HEK293 (cell line): ENCODE data around the gene SPRY1.

ENCODE experiments used
- CTCF ChIA-PET: fragments of 350-600 bp; formaldehyde crosslinking; extraction: SDS; loops from one replicate; lab custom pipeline; 2021; ENCODE audit warnings: antibody characterized with exemption; lab: Yijun Ruan, JAX
- POLR2A ChIA-PET: fragments of 300-600 bp; formaldehyde crosslinking; extraction: SDS; loops from one replicate; lab custom pipeline; 2020; ENCODE audit warnings: antibody characterized with exemption, inconsistent platforms; lab: Yijun Ruan, JAX
- H3K27ac ChIP-seq: fragments of 200-500 bp; sonication (Bioruptor generic); 2 replicates; pipeline ENCODE4 v1.5.1; 2014; ENCODE audit warnings: low read depth, low read length, control low read depth, inconsistent platforms; ENCODE audit errors: extremely low read depth
- H3K36me3 ChIP-seq, 2 experiments: fragments of 200-500 bp in 1 of 2; sonication (Bioruptor generic) in 1 of 2; 1 replicate in 1 of 2; 2 replicates in 1 of 2; pipeline ENCODE4 v1.5.1; 2014 to 2017; ENCODE audit warnings: inconsistent platforms in 2 of 2, low read length in 2 of 2; ENCODE audit not compliant: control insufficient read depth in 2 of 2, insufficient read depth in 1 of 2
- H3K4me1 ChIP-seq: fragments of 200-500 bp; sonication (Bioruptor generic); 2 replicates; pipeline ENCODE4 v1.5.1; 2014; ENCODE audit warnings: mild to moderate bottlenecking, low read length, inconsistent platforms; ENCODE audit not compliant: control insufficient read depth, insufficient read depth
- H3K4me3 ChIP-seq: 2 replicates; pipeline ENCODE4 v1.5.1; 2011; ENCODE audit warnings: low read depth, mild to moderate bottlenecking, control low read depth, low read length, moderate library complexity
- H3K9me3 ChIP-seq: fragments of 200-500 bp; sonication (Bioruptor generic); 2 replicates; pipeline ENCODE4 v1.5.1; 2014; ENCODE audit warnings: low read depth, low read length, inconsistent platforms; ENCODE audit not compliant: control insufficient read depth, insufficient read depth
- FEZF1 ChIP-seq: fragments of 450-650 bp; formaldehyde crosslinking; IDR thresholded peaks from 2 replicates; pipeline ENCODE4 v1.5.1; 2016; ENCODE audit warnings: missing biosample characterization, missing genetic modification characterization
- HOXA7 ChIP-seq: sonication (generic); formaldehyde crosslinking; IDR thresholded peaks from 2 replicates; pipeline ENCODE4 v1.8.1; 2022; ENCODE audit warnings: missing genetic modification reagents, borderline replicate concordance
- KLF16 ChIP-seq: fragments of 450-650 bp; formaldehyde crosslinking; IDR thresholded peaks from 2 replicates; pipeline ENCODE4 v1.5.1; 2017; ENCODE audit warnings: missing biosample characterization, missing genetic modification characterization
- REPIN1 ChIP-seq: fragments of 450-650 bp; formaldehyde crosslinking; IDR thresholded peaks from 2 replicates; pipeline ENCODE4 v1.5.1; 2017; ENCODE audit warnings: missing biosample characterization, missing genetic modification characterization, low read depth
- SCRT1 ChIP-seq: fragments of 450-650 bp; formaldehyde crosslinking; IDR thresholded peaks from 2 replicates; pipeline ENCODE4 v1.5.1; 2016; ENCODE audit warnings: missing biosample characterization, missing genetic modification characterization, borderline replicate concordance
- SP7 ChIP-seq: fragments of 450-650 bp; formaldehyde crosslinking; IDR thresholded peaks from 2 replicates; pipeline ENCODE4 v1.5.1; 2016; ENCODE audit warnings: missing biosample characterization, missing genetic modification characterization
- ZFP37 ChIP-seq: fragments of 450-650 bp; formaldehyde crosslinking; IDR thresholded peaks from 2 replicates; pipeline ENCODE4 v1.5.1; 2016; ENCODE audit warnings: missing biosample characterization, missing genetic modification characterization
- ZIC2 ChIP-seq: fragments of 450-650 bp; formaldehyde crosslinking; IDR thresholded peaks from 2 replicates; pipeline ENCODE4 v1.5.1; 2016; ENCODE audit warnings: missing biosample characterization, missing genetic modification characterization
- ZNF16 ChIP-seq: fragments of 450-650 bp; formaldehyde crosslinking; IDR thresholded peaks from 2 replicates; pipeline ENCODE4 v1.5.1; 2016; ENCODE audit warnings: low read depth, missing biosample characterization, missing genetic modification characterization
- ZNF202 ChIP-seq: fragments of 450-650 bp; formaldehyde crosslinking; IDR thresholded peaks from 2 replicates; pipeline ENCODE4 v1.5.1; 2016; ENCODE audit warnings: missing biosample characterization, missing genetic modification characterization, borderline replicate concordance
- ZNF354C ChIP-seq: fragments of 450-650 bp; formaldehyde crosslinking; IDR thresholded peaks from 2 replicates; pipeline ENCODE4 v1.5.1; 2016; ENCODE audit warnings: missing biosample characterization, missing genetic modification characterization, low read depth, borderline replicate concordance
- ZNF391 ChIP-seq: fragments of 450-650 bp; formaldehyde crosslinking; IDR thresholded peaks from 2 replicates; pipeline ENCODE4 v1.5.1; 2016; ENCODE audit warnings: low read depth, missing biosample characterization, missing genetic modification characterization, borderline replicate concordance
- ZNF560 ChIP-seq: fragments of 450-650 bp; formaldehyde crosslinking; IDR thresholded peaks from 2 replicates; pipeline ENCODE4 v1.5.1; 2017; ENCODE audit warnings: missing biosample characterization, missing genetic modification characterization, borderline replicate concordance
- ZNF76 ChIP-seq: fragments of 450-650 bp; formaldehyde crosslinking; IDR thresholded peaks from 2 replicates; pipeline ENCODE4; 2016; ENCODE audit warnings: low read depth, missing biosample characterization, missing genetic modification characterization, borderline replicate concordance
- ZNF777 ChIP-seq: fragments of 450-650 bp; formaldehyde crosslinking; IDR thresholded peaks from 2 replicates; pipeline ENCODE4 v1.5.1; 2017; ENCODE audit warnings: missing biosample characterization, missing genetic modification characterization, borderline replicate concordance
- ZNF791 ChIP-seq: fragments of 450-650 bp; formaldehyde crosslinking; IDR thresholded peaks from 2 replicates; pipeline ENCODE4 v1.5.1; 2016; ENCODE audit warnings: missing biosample characterization, missing genetic modification characterization
- ZNF837 ChIP-seq: fragments of 450-650 bp; formaldehyde crosslinking; IDR thresholded peaks from 2 replicates; pipeline ENCODE4 v1.5.1; 2016; ENCODE audit warnings: missing biosample characterization, missing genetic modification characterization
- TF ChIP-seq, protein P1 (sequence below): fragments of 450-650 bp; formaldehyde crosslinking; IDR thresholded peaks from 2 replicates; pipeline ENCODE4; 2016; ENCODE audit warnings: missing biosample characterization, missing genetic modification characterization
- TF ChIP-seq, protein P2 (sequence below): fragments of 450-650 bp; formaldehyde crosslinking; IDR thresholded peaks from 2 replicates; pipeline ENCODE4 v1.5.1; 2016; ENCODE audit warnings: missing biosample characterization, missing genetic modification characterization
- TF ChIP-seq, protein P3 (sequence below): fragments of 450-650 bp; formaldehyde crosslinking; IDR thresholded peaks from 2 replicates; pipeline ENCODE4 v1.5.1; 2017; ENCODE audit warnings: missing biosample characterization, missing genetic modification characterization

Gene SPRY1

DNA sequence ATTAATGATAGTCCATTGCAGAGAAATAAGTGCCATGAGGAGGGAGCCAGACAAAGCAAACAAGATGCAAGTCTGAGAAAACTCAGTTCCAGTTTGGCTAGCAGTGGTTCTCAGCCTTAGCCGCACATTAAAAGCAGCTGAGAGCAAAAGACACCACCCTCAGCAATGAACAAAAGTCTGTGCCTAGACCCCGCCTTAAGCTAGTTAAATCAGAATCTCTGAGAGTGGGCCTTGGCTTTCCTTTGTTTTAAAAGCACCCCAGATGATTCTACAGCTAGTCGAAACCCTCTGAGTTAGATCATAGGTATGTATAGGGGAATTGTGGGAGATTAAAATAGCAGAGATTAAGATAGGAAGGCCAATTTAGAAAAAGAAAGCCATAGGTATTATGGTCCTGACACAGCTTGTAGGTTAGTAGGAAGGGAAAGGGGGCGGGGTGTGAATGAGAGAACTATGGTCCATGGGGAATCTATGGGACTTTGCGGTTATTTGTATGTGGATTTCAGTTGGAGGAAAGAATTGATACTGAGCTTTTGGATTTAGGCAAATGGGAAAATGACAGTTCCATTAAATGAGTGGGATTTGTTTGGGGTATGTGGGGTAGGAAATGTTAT lies 12.0 kb downstream of the SPRY1 start:
- Histone ChIP-seq H3K4me1 (0 out of 2 replicates have a peak, but pooled peaks cover 6% of the 10 kb centered on the region), H3K27ac (no peak overlapping the region), H3K36me3 (peaks cover 5 to 10% of the 10 kb centered on the region in 2 experiments; a peak in 2 of 3 replicates), H3K9me3 (no peaks in the 10 kb centered on the region), H3K4me3 (no peak overlapping the region)
- POLR2A ChIA-PET: no interaction called here
- CTCF ChIA-PET: no interaction called here
- TF ChIP-seq FEZF1 (tag by site-specific recombination): no peak
- no peak for TF ChIP-seq ZNF777 (tag by site-specific recombination)
- TF ChIP-seq REPIN1 (tag by site-specific recombination): no peak
- no peak for TF ChIP-seq ZNF391 (tag by site-specific recombination)
- TF ChIP-seq SP7: no peak
- TF ChIP-seq ZNF16 (tag by site-specific recombination): no peak
- TF ChIP-seq ZNF791 (tag by site-specific recombination): no peak
- TF ChIP-seq, protein P1, sequence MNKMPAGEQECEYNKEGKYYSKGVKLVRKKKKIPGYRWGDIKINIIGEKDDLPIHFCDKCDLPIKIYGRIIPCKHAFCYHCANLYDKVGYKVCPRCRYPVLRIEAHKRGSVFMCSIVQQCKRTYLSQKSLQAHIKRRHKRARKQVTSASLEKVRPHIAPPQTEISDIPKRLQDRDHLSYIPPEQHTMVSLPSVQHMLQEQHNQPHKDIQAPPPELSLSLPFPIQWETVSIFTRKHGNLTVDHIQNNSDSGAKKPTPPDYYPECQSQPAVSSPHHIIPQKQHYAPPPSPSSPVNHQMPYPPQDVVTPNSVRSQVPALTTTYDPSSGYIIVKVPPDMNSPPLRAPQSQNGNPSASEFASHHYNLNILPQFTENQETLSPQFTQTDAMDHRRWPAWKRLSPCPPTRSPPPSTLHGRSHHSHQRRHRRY (tag by site-specific recombination): no peak
- no peak for TF ChIP-seq ZNF202 (tag by site-specific recombination)
- TF ChIP-seq ZNF76 (tag by site-specific recombination): no peak
- TF ChIP-seq, protein P2, sequence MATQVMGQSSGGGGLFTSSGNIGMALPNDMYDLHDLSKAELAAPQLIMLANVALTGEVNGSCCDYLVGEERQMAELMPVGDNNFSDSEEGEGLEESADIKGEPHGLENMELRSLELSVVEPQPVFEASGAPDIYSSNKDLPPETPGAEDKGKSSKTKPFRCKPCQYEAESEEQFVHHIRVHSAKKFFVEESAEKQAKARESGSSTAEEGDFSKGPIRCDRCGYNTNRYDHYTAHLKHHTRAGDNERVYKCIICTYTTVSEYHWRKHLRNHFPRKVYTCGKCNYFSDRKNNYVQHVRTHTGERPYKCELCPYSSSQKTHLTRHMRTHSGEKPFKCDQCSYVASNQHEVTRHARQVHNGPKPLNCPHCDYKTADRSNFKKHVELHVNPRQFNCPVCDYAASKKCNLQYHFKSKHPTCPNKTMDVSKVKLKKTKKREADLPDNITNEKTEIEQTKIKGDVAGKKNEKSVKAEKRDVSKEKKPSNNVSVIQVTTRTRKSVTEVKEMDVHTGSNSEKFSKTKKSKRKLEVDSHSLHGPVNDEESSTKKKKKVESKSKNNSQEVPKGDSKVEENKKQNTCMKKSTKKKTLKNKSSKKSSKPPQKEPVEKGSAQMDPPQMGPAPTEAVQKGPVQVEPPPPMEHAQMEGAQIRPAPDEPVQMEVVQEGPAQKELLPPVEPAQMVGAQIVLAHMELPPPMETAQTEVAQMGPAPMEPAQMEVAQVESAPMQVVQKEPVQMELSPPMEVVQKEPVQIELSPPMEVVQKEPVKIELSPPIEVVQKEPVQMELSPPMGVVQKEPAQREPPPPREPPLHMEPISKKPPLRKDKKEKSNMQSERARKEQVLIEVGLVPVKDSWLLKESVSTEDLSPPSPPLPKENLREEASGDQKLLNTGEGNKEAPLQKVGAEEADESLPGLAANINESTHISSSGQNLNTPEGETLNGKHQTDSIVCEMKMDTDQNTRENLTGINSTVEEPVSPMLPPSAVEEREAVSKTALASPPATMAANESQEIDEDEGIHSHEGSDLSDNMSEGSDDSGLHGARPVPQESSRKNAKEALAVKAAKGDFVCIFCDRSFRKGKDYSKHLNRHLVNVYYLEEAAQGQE: no peak
- no peak for TF ChIP-seq ZNF560 (tag by site-specific recombination)
- no peak for TF ChIP-seq KLF16 (tag by site-specific recombination)
- no peak for TF ChIP-seq ZNF354C
- no peak for TF ChIP-seq HOXA7 (CRISPR knock-in tag)
- TF ChIP-seq ZIC2 (tag by site-specific recombination): no peak
- no peak for TF ChIP-seq ZFP37 (tag by site-specific recombination)
- no peak for TF ChIP-seq SCRT1 (tag by site-specific recombination)
- no peak for TF ChIP-seq ZNF837 (tag by site-specific recombination)
- TF ChIP-seq, protein P3, sequence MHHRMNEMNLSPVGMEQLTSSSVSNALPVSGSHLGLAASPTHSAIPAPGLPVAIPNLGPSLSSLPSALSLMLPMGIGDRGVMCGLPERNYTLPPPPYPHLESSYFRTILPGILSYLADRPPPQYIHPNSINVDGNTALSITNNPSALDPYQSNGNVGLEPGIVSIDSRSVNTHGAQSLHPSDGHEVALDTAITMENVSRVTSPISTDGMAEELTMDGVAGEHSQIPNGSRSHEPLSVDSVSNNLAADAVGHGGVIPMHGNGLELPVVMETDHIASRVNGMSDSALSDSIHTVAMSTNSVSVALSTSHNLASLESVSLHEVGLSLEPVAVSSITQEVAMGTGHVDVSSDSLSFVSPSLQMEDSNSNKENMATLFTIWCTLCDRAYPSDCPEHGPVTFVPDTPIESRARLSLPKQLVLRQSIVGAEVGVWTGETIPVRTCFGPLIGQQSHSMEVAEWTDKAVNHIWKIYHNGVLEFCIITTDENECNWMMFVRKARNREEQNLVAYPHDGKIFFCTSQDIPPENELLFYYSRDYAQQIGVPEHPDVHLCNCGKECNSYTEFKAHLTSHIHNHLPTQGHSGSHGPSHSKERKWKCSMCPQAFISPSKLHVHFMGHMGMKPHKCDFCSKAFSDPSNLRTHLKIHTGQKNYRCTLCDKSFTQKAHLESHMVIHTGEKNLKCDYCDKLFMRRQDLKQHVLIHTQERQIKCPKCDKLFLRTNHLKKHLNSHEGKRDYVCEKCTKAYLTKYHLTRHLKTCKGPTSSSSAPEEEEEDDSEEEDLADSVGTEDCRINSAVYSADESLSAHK: no peak
